HL-60 (cell line): ENCODE data around the gene ZNF497.

Source experiments
- CTCF ChIP-seq: IDR thresholded peaks from one replicate; pipeline ENCODE4 v1.5.1; 2011; ENCODE audit warnings: low read length, control low read depth, inconsistent platforms; ENCODE audit not compliant: insufficient read depth
- POLR2AphosphoS5 ChIP-seq: IDR thresholded peaks from 2 replicates; pipeline ENCODE4 v1.6.1; 2012; ENCODE audit warnings: low read depth
- REST ChIP-seq: IDR thresholded peaks from 2 replicates; pipeline ENCODE4 v1.6.1; 2012; ENCODE audit warnings: low read depth; ENCODE audit not compliant: insufficient replicate concordance

GRCh38 chr19:58366585-58367430 lies 4.3 kb upstream of the ZNF497 start:
- TF ChIP-seq CTCF (no peak), POLR2AphosphoS5 (no peak), REST (no peak)
